CD4-positive, alpha-beta T cell treated with Interleukin-4 for 4 hours (primary cell): ENCODE measurements around the gene MAPK8.

Experiments
- DNase-seq: peaks from one replicate; pipeline ENCODE4 v3.0.0-alpha.2; 2020

The MAPK8 gene

DNA sequence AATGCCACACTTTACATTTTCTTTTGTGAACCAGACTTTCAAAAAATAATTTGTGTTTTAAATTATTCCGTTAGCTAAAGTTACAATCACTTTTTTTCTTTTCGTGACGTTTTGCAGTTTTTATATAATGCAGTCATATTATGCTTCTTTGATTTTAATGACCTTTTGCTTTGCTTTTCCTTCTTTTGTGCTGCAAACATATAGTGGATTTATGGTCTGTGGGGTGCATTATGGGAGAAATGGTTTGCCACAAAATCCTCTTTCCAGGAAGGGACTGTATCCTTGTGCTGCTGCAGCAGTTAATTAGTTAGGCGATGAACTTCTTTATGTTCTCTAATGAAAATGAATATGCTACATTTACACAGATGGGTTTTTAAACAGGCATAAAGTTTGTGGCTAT lies 117.4 kb downstream of the MAPK8 start:
- no peak for DNase-seq

GRCh38 chr10:48428896-48429295 lies 122.4 kb downstream of the MAPK8 start:
- DNase-seq: no peak

GRCh38 chr10:48429309-48429708 lies 122.8 kb downstream of the MAPK8 start:
- DNase-seq: no peak

- no peak for DNase-seq
These were observed 124.0 kb downstream of the MAPK8 start for GRCh38 chr10:48430402-48430993.

- no peak for DNase-seq
These were observed 125.4 kb downstream of the MAPK8 start for GRCh38 chr10:48431871-48432270.

GRCh38 chr10:48437546-48437945 lies 131.1 kb downstream of the MAPK8 start:
- DNase-seq: no peak

- DNase-seq: no peak
These were observed 132.6 kb downstream of the MAPK8 start for GRCh38 chr10:48439031-48439430.

DNA sequence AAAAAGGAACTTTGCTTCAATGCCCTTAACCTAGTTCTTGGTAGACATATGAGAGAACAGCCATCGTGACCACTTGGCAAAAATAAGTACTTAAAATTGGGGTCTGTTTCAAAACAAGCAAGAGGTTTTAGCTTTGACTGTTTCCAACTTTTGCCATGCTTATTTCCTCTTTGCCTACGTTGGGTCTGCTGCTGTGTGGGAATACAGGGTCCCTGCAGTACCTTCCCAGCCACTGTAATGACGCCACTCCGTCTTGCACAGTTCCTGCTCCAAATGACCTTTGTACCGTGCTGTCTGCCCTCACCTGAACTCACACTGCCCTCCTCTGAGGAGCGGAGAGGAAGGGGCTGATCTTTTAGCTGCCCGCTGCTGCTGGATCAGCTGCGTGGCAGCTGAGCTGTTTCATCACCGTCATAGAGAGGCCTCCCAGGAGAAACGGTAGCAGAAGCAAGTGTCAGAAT lies 133.1 kb downstream of the MAPK8 start:
- DNase-seq: no peak

- DNase-seq: no peak
These were observed 134.3 kb downstream of the MAPK8 start for GRCh38 chr10:48440771-48441170.

- no peak for DNase-seq
These were observed 135.8 kb downstream of the MAPK8 start for GRCh38 chr10:48442090-48442808.

- DNase-seq: no peak
These were observed 136.3 kb downstream of the MAPK8 start for GRCh38 chr10:48442809-48443177.

- no peak for DNase-seq
These were observed 137.8 kb downstream of the MAPK8 start for GRCh38 chr10:48444266-48444665.

- DNase-seq: no peak
These were observed 138.7 kb downstream of the MAPK8 start for GRCh38 chr10:48444861-48445841.

- DNase-seq: no peak
These were observed 139.5 kb downstream of the MAPK8 start for GRCh38 chr10:48445932-48446331.

GRCh38 chr10:48446785-48447184 lies 140.3 kb downstream of the MAPK8 start:
- no peak for DNase-seq

GRCh38 chr10:48447356-48448215 lies 141.1 kb downstream of the MAPK8 start:
- DNase-seq: no peak

DNA sequence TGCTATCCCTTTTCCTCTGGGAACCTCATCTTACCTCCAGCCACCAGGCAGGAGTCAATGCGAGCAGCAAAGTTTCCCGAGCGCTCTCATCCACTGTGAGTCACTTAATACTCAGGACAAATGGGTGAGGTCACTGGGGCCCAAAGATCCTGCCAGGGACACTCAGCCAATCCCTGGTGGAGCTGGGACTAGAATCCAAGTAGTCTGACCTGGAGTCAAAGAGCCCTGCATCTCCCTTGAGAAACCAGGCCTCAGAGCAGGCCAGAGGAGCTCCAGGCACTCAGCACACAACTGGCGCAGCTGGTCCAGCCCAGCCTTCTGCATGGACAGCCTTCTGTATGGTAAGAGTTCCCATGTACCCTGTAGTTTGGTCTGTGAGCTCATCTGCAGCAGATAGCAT lies 142.3 kb downstream of the MAPK8 start:
- DNase-seq: no peak

- DNase-seq: no peak
These were observed 143.2 kb downstream of the MAPK8 start for GRCh38 chr10:48449501-48450232.

GRCh38 chr10:48450233-48450740 lies 143.8 kb downstream of the MAPK8 start:
- no peak for DNase-seq

DNA sequence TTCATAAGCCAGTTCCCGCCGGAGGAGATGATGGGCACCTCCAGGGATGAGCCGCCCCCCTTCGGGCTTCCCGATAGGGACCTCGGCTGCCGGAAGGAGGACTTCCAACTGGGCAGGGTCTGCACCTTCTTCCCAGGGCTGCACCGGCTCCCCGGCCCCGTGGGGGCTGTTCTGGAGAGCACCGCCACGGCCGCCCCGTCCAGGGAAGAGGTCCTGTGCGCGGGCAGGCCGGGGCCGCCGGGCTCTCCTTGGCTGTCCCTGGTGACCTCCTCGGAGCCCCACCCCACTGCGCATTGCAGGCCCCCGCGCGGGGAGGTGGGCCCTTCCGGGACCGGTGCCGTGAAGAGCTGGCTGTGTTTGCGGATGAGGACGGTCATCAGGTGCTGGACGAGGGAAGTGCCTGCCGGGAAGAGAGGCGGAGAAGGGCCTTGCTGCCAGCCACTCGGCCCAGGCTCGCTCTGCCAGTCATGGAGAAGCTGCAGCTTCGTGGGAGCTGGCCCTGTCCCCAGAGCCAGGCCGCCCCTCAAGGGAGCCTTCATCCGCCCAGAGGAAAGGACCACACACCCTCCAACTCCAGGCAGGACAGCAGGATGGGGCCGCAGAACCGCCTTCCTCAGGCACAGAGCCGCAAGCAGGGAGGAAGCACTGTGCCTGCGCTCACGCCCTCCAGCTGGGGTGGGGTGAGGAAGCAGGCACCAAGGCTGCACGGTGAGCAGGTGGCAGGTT lies 144.4 kb downstream of the MAPK8 start:
- DNase-seq: no peak
